Stimulated activated naive CD8-positive, alpha-beta T cell treated with anti-CD3 and anti-CD28 coated beads, Interleukin-15, Interleukin-2, amounts not matched to agents 100 U/mL and 50 U/mL, for 24 hours (primary cell): ENCODE results near the gene GSE1.
A peak's percentile ranks its signal among the peaks of the same experiment; 100 is the strongest.

Experiments
- ATAC-seq: fragments of 150-1000 bp; cut with Tn5 transposase; one replicate; pipeline ENCODE4 v1.10.0; 2021
- DNase-seq: peaks from one replicate; pipeline ENCODE4 v3.0.0; 2021

GSE1 gene

DNA sequence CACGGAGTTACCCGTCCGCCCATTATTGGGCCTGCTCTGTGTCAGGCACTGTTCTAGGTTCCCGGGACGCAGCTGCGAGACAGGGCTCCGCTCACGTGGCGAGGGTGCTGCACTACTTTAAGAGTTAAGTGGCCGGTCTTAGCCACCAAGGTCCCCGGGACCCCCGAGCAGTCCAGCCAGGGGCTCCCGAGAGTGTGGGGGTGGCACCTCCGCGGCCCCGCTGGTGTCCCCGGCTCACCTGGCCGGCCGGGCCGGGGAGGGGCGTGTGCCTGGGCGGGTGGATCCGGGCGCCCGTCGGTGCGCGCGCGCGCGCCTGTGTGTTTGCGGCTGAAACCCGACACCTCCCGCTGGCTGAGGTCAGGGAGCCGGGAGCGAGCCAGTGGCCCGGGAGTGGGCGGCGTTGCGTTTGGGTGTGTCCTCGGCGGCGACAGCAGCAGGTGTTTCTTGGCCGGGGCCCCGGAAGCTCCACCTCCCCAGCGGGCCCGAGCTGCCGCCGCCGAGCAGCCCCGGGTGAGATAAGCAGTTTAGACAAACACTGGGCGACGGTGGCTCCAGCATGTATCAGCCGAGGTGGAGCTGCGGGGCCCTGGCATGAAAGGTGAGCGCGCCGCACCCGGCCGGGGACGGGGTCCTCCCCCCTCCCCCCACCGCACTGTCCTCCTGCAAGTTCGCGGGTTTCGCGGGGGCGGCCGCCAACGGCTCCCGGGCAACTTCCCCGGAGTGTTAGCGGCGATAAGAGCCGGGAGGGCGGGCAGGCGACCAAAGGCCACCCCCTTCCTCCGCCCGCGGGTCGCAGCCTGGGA, at the start of gene GSE1:
Gene GSE1, plus strand, starts transcription at position 522 of the 803 bp plus-strand sequence. Its CDS starts 70 bp downstream, at position 592.
- DNase-seq, result peak; percentile 79
- peak; percentile 22 for ATAC-seq

DNA sequence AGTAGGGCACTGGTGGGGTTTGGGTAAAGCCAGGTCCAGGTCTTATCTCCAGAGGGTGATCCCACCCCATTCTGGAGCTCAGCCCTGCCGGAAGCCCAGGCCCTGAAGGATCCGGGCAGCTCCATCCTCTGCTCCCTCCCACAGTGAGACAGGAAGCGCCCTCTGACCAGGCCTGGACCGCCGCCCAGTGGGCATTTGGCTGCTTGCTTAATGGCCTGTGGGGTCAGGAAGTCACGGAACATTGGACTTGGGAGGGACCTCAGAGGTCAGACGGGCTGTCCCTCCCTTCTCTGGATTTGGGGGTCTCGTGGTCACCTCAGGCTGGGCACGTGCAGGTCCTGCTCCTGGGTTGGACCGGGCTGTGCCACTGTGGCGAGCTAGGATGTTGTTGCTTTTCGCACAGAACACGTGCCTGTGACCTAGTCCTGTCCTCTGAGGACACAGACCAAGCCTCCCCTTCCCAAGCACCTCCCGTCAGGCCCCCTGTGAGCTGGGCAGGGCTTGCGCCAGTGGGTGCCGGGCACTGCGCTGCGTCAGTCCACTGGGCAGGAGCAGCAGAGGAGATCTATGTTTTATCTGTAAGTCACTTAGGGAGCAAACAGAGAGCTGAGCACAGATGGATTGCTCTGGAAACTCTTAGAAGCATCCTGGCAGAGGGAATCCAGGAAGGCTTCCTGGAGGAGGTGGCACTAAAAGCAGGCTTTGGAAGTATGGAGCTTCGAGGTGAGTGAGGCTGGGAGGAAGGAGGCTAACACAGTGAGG, 49.4 kb upstream of the GSE1 start:
- ATAC-seq (no peak), DNase-seq (no peak)

DNA sequence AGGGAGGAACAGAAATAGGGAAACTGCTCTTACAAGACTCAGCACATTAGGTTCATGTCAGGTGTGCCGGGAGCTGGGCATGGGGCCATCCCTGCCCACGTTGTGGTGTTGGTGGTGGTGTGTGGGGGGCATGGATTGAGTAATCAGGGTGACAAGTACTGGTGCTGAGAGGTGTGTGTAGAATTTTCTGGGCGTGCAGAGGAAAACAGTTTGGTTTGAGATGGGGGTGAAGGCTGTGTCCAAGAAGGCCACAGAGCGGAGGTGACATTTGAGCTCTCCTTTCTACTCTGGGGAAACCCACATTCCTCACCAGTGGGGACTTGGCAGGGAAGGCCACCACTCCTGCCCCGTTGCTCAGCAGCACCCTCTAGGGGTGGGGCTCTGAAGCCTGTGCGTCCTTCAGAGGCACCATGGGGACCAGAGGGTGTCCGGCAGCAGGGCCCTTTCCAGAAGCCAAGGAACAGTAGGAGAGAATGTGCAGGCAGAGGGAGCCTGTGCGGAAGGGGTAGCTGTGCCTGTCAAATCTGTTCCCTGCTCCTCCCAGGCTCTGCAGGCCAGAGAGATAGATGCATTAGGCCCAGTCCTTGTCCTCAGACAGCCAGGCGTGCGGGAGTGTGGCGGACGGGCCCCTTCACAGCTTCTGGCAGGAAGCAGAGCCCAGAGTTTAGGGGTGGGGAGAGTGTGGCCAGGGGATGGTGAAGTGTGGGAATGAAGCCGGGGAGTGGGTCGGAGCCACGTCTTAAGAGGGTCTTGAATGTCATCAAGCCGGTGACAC, 48.7 kb upstream of the GSE1 start:
- ATAC-seq (peak; percentile 66), DNase-seq (peak; percentile 76)

DNA sequence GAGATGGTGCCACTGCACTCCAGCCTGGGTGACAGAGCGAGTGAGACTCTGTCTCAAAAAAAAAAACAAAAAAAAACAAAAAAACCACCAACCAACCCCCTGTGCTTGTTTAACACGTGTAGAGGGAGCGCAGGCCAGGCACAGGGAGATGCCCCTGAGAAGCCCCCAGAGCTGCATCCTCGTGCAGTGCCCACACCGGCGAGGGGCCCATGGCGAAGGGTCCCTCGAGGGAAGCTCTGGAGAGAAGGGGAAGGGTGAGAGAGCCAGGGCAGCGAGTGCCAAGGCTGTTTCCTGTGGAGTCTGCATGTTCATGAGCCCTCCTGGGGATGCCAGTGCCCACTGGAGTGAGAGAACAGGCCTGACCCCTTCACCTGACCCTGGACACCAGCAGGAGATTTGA, 47.8 kb upstream of the GSE1 start:
- DNase-seq, result no peak
- ATAC-seq, result no peak

DNA sequence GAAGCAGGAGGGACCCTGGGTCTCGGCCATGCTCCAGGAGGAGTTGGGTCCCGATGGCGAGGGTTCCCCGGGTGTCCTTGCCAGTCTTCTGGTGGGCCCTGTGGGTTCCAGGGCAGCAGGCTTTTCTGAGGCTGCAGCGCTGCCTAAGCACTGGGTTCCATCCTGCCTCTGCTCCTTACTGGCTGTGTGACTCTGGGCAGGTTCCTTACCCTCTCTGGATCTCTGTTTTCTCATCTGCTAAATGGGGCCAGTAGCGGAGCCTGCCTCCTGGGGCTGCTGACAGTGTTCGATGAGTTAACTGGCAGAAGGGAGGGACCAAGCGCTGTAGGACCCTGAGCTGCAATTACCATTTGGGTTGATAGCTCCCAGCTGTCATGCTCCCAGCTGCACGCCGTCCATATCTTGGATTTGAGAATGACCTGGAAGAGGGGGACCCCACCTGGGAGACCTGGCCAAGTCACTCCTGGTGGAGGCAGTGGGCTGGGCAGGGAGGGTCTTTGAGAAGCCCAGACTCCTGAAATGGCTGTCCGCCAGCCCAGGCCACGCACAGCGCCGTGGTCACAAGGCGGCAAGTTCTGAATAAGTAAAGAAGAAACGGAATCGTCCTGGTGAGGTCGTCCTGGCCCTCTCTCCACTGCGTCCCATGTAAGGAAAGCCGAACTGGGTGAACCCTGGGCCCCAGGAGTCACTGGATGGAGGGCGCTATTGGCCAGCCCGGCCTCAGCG, 47.2 kb upstream of the GSE1 start:
- ATAC-seq (no peak), DNase-seq (no peak)

DNA sequence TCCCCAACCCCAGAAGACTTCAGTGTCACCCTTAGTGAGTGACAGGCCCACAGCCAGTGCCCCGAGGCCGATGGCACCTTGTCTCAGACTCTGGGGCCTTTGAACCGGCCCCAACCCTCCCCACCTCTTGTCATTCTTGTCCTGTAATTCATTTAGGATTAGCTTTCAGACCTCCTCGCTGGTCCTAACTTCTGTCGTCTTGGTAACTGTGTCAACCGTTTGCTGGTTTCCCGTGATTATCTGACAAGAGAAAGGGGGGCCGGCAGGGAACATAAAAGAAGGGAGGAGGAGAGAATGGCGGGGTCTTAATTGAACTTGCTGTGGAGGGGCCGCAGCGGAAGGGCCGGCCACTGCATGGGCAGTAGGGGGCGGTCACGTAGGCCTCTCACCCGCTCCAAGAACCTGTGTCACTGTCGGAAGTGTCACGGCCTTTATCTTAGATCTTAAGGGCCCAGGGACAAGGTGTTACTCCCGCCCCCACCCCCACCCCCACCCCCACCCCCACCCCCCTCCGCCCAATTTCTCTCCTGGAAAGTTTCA, 46.5 kb upstream of the GSE1 start:
- no peak for ATAC-seq
- DNase-seq, result no peak

DNA sequence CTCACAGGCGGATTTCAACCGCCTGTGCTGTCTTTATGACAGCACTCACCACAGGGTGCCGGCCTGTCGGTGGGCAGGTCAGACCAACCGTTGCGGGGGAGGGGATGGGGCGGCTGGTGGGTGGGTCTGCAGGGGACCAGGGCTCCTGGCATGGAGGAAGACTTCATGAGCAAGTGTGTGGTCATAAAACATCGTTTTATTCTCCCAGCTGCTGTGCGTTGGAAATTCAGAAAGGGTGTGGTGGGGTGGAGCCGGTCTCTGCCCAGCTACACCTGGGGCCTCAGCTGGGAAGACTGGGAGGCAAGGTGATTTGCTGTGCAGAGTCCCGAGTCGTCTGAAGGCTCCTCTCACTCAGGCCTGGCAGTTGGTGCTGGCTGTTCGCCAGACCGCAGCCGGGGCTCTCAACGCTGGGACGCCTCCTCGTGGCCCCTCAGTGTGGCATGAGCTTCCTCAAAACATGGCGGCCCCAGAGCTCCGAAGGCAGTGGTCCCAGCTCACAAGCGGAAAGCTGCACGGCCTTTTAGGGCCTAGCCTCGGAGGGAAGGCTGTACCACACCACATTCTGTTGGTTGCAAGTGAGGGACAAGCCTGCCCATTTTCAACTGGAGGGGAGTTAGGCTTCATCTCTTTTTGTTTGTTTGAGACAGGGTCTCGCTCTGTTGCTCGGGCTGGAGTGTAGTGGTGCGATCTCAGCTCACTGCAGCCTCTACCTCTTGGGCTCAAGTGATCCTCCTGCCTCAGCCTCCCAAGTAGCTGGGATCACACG, 45.8 kb upstream of the GSE1 start:
- peak; percentile 43 for DNase-seq
- no peak for ATAC-seq

DNA sequence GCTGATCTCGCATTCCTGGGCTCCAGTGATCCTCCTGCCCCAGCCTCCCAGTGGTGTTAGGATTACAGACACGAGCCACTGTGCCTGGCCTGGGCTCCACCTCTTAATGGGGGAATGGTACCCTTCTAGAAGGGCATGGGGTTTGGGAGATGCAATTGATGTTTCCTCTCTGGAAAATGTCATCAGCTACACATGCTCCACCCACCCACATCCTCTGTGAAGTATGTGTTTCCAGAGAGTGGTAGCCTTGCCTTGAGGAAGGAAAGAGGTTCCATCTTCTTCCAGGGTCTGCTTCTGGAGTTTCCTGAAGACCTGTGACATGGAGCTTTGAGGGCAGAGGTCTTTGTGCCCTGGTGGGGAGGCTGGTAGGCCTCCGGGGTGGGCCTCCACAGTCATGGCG, 45.2 kb upstream of the GSE1 start:
- DNase-seq (no peak), ATAC-seq (no peak)

DNA sequence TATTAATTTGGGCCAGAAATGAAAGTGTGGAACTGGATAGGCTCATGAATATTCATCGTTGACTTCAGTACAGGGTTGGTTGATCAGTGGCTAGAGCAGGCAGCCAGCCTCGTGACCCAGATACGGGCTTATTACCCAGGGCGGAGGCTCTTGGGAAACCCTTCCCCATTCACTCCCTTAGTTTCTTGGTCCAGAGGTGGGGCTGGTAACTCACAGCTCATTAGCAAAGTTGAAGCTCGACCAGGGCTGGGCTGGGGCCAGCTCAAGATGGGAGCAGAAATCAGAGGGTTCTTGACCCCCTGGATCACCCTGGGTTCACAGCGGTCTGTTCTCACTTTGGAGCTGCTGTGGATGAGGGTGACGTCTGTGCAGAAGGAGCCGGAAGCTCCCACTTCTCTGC, 44.6 kb upstream of the GSE1 start:
- DNase-seq (no peak), ATAC-seq (no peak)

DNA sequence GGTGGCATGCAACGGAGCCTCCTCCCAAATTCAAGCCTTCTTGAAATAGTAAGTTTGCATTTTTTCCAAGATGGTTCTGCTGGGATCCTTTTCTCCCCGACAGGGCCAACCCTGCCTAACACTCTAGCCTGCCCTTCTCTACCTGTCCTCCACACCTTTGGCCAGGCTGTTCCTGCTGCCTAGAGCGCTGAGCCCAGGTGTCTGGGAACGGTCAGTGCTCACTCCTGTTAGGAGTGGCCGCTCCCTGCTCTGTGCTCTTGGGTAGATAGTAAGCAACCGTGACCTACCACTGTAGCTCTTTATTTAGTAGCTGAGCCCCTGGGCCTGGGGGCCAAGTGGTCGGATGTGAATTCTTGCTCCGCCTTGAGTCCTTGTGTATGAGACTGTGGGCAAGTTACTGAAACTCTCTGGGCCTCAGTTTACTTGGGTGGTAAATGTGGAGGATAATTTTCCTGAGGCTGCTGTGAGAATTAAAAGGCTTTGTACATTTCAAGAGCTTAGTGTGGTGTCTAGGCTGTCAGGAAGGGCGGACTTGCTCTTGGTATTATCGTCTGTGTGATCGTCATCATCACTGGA, 44.0 kb upstream of the GSE1 start:
- DNase-seq, result no peak

DNA sequence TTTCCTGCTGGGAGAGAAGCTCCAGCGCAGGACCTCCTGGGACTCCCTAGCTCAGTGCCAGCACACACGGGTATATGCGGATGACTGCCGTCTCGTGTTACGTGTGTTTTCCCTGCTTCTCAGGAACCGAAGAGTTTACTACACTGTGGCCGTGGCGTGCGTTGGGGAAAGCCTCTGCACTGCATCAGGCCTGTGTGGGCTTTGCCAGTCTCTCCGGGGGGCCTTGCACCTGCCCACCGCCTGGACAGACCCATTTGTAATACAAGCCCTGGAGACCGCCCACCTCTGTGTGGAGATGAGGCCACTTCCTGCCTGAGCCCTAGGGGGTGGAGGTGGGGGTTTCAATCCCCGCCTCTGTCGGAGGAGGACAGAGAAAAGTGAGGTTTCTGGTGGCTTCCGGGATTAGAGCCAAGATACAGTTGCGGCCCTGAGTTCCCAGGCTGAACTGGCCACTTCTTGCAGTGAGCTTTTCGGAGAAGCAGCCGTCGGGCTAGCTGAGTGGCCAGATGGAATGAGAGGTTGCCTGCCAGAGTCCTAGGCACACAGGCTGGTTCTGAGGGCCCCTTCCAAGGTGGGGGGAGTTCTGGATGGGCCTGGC, 43.4 kb upstream of the GSE1 start:
- DNase-seq (peak; percentile 70), ATAC-seq (peak; percentile 55)

More for the DNA sequence above, 44.0 kb upstream of the GSE1 start:
- no peak for ATAC-seq

DNA sequence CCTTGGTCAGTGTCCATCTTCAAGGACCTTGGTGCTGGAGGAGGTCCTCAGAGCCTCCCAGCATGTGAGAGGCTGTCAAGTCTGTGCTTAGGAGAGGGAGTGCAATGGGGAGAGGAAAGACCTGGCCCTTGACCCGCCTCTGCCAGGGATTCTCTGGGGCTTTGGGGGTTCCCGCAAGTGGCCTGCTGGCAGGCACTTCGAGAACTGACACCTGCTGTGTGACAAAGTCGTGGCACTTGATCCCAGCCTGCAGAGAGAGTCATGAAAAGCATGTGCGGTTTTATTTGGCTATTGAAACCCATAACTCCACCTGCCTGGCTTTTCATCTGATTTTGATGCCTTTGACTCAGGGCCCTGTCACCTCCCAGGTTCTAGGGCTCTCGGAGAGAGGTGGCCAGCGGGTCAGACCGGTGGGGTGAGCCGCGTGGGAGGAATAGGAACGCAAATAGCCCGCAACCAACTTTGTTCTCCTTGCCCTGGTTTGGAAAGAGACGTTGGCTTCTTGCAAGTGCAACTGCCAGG, 42.8 kb upstream of the GSE1 start:
- DNase-seq (peak; percentile 64), ATAC-seq (peak; percentile 56)

DNA sequence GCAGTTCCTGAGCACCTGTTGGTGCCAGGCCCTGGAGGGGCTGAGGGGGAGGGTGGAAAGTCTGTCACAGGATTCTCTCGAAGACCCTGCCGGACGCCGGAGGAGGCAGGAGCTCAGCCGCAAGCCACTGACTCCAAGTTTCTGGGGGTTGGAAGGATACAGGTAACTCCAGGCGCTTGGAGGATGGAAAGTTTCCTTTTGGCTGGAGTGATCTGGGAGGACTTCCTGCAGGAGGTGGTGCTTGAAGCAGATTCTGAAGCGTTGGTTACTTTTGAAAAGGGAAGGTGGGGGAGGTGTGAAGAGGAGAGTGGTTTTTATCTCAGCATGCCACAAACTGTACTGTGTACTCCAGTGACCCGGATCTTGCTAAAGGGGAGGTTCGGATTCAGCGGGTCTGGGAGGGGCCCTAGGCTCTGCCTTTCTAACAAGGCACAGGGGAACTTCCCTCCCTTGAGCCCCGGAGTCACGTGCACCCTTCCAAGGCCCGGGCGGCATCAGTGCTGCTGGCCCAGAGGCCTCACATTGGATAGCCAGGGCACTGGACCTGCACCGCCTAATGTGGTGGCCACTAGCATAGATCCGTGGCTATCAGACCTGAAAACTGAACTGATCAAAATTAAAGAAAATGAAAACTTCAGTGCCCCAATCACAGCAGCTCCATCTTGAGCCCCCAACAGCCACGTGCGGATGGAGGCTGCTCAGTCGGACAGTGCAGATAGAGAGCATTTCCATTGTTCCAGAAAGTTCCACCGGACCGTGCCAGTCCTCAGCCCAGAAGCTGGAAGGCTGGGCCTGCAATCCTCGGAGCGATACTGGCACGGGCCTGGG, 42.2 kb upstream of the GSE1 start:
- DNase-seq, result peak; percentile 61
- ATAC-seq, result peak; percentile 67

DNA sequence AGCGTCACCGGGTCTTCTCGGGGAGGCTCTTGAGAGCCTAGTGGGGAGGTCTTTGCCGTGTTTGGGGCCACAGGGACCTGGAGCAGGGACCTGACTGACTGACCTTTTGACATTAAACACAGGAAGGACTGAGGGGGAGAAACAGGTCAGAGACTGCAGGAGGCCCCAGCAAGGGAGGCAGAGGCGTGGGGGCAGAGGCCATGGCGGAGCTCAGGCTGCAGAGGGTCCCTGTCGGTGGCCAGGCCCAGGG, 41.6 kb upstream of the GSE1 start:
- ATAC-seq (no peak), DNase-seq (no peak)

DNA sequence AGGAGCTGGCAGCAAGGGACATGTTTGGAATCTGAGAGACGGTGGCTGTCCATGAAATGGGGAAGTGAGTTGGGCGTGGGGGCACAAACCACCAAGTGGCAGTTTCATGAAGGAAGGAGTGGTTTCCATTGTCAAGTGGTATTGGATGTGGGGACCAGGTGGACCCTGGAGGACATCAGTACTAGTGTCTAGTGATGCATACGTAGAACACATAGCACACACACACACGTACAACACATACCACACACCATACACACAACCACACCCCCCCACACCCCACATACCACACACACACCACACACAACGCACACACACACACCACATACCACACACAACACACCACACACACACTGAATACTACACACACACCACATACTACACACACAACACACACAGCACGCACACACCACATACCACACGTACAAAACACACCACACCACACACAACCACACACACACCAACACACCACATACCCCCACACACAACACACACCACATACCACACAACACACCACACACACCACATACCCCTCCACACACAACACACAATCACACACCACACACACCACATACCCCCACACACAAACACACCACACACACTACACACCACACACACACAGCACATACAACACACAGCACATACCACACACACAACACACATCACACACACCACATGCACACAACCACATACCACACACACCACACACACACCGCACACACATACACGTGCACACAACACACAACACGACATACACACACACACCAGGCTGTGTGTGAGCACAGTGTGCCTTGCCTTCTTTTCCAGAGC, 41.1 kb upstream of the GSE1 start:
- ATAC-seq (no peak), DNase-seq (no peak)

DNA sequence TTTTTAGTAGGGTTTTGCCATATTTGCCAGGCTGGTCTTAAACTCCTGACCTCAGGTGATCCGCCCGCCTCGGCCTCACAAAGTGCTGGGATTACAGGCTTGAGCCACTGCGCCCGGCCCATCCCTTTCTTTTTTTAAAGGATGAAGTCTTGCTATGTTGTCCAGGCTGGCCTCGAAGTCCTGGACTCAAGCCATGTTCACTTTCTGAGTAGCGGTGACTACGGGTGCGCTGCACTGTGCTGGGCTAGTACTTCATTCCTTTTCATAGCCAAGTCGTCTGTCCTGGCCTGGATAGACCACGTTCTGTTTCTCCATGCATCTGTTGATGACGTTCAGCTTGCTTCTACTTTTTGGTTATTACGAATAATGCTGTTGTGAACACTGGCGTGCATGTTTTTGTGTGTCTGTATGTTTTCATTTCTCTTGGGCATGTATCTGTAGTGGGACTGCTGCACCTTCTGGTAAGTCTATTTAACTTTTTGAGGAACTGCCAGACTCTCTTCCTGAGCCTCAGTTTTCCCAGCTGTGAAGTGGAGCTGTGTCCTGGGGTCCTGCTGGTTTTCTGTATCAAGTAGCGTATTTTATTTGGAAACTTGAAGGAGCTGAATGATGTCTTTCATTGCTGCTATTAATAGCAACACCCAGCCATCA, 40.0 kb upstream of the GSE1 start:
- DNase-seq, result no peak
- ATAC-seq, result no peak

DNA sequence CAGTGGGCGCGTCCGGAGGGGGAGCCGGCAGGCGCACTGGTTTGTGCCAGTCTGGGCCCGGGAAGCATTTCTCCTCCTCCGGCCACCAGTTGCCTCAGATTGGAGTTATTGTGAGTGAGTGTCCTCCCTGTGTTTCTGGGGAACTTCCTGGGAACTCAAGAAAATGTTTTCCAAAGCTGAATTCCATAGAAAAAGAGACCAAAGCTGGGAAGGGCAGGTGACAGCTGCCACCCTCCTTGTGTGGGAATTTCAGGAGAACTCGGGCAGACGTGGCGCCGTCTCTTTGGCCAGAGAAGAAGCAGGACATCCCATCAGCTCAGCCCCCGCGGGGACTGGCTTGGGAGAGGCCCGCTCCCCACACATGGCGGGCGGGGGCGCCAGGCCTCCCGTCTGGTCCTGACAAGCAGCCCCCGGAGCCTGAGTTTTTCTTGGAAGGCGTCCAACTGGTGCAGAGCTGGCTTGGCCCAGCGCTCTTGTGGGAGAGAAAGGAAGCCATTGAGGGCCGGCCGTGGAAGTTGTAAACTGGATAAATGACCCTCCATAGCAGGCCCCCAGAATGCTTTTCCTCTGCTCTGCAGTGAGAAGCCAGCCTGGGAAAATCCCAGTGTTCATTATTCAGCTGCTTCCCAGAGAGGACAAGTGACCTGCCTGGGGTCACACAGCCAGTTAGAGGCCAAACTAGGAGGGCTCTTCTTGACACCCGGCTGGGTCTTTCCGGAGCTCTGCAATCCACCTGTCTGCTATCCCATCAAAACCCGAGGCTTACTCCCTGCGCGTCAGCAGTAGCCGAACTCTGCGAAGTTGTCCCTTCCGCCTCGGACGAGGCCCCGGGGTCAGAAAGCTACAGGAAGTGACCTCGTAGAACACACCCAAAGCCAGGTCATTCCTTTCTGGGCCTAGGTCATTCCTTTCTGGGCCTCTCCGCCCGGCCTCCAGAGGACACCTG, 39.2 kb upstream of the GSE1 start:
- no peak for DNase-seq

More for the DNA sequence above, 39.2 kb upstream of the GSE1 start:
- ATAC-seq, result no peak
